Chondrocyte (in vitro differentiated cells): Measurements from ENCODE around the gene PLA2G4E. TPM values are rescaled to one million over a fixed set of nuclear protein-coding genes. Genes with fewer than 3 reads are reported as not detected.

ENCODE experiments used
- DNase-seq: peaks from one replicate; pipeline ENCODE4 v3.0.0; 2021; ENCODE audit warnings: mixed read lengths, low spot score
- H3K27ac Mint-ChIP-seq: one replicate; pipeline ENCODE4 v1.8.0; 2021; ENCODE audit warnings: mild to moderate bottlenecking, moderate library complexity, mixed read lengths; ENCODE audit not compliant: unreplicated experiment
- H3K27me3 Mint-ChIP-seq: 2 replicates; pipeline ENCODE4 v1.8.0; 2021; ENCODE audit warnings: low read depth, mixed read lengths
- H3K36me3 Mint-ChIP-seq: 2 replicates; pipeline ENCODE4 v1.8.0; 2021; ENCODE audit warnings: low read depth, mixed read lengths
- H3K4me1 Mint-ChIP-seq: 2 replicates; pipeline ENCODE4 v1.8.0; 2021; ENCODE audit warnings: low read depth, mild to moderate bottlenecking, mixed read lengths
- H3K4me3 Mint-ChIP-seq: one replicate; pipeline ENCODE4 v1.8.0; 2021; ENCODE audit warnings: mild to moderate bottlenecking, moderate library complexity, mixed read lengths; ENCODE audit not compliant: unreplicated experiment
- H3K9me3 Mint-ChIP-seq: 2 replicates; pipeline ENCODE4 v1.8.0; 2021; ENCODE audit warnings: low read depth, mixed read lengths
- total RNA-seq: library from RNA; stranded (reverse); gene quantifications from 3 replicates; pipeline ENCODE4 v1.2.1, GENCODE V29; 2021
- TF ChIP-seq, protein P1 (sequence below): fragments of 200-600 bp; sonication (generic); IDR thresholded peaks from 2 replicates; pipeline ENCODE4 v1.5.0; 2021; ENCODE audit warnings: antibody characterized with exemption, mild to moderate bottlenecking, moderate library complexity

PLA2G4E gene
- total RNA-seq, 1 donor from 2014 or later: not detected

DNA sequence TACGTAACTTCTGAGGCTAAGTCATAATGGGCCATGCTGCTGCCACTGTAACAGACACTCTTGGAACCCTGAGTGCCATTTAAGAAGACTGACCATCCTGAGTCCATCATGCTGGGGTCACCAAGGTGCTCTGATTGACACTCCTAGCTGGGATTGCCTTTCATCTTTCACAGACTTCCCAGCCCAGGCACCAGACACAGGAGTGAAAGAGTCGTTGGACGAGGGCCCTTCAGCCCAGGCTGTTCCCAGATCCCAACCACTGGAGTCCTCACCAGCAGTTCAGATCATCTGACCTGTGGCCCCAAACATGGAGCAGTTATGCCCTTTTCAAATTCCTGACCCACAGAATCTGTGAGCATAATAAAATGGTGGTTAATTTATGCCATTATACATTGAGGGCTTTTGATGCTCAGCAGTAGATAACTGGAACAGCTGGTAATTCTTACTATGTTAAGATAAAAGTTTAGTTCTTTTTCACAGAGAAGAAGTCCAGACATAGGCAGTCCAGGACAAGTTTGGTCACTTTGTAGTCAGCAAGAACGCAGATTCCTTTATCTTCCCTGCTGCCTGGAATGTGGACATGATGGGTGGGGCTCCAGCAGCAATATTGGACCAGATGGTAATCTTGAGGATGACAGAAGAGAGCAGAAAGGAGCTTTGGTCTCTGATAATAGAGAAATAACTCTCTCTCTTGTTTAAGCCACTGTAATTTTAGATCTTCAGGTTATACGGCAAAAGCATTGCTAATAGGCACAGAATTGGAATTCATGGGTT, 41.2 kb downstream of the PLA2G4E start:
- DNase-seq: no peak
- TF ChIP-seq, protein P1, sequence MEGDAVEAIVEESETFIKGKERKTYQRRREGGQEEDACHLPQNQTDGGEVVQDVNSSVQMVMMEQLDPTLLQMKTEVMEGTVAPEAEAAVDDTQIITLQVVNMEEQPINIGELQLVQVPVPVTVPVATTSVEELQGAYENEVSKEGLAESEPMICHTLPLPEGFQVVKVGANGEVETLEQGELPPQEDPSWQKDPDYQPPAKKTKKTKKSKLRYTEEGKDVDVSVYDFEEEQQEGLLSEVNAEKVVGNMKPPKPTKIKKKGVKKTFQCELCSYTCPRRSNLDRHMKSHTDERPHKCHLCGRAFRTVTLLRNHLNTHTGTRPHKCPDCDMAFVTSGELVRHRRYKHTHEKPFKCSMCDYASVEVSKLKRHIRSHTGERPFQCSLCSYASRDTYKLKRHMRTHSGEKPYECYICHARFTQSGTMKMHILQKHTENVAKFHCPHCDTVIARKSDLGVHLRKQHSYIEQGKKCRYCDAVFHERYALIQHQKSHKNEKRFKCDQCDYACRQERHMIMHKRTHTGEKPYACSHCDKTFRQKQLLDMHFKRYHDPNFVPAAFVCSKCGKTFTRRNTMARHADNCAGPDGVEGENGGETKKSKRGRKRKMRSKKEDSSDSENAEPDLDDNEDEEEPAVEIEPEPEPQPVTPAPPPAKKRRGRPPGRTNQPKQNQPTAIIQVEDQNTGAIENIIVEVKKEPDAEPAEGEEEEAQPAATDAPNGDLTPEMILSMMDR: no peak
- Mint-ChIP-seq H3K9me3 (no peaks in the 10 kb centered on the region), H3K27me3 (peaks cover 4% of the 10 kb centered on the region), H3K4me1 (no peaks in the 10 kb centered on the region), H3K36me3 (no peaks in the 10 kb centered on the region), H3K4me3 (no peak overlapping the region), H3K27ac (no peak overlapping the region)

DNA sequence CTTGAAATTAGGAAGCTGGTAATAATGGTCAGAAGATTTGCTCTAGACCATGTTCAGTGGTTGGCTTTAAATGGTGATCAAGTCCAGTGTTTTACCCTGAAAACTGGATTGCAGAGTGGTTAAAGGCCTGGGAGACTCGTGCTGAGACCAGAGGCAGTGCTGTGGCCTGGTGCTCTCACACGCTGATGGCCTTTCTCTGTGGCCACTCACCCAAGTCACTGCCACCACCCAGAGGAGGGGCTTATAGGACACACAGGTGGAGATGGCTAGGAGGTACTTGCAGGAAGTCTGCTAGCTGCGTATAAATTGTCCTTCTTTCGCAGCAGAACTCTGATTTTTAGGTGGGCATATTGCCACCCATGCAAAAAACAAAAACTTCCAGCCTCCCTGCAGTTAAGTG, 42.3 kb downstream of the PLA2G4E start:
- Mint-ChIP-seq H3K27me3 (peaks cover 4% of the 10 kb centered on the region), H3K36me3 (no peaks in the 10 kb centered on the region), H3K9me3 (no peaks in the 10 kb centered on the region), H3K4me1 (no peaks in the 10 kb centered on the region), H3K4me3 (no peak overlapping the region), H3K27ac (no peak overlapping the region)
- no peak for DNase-seq
- TF ChIP-seq, protein P1: no peak

DNA sequence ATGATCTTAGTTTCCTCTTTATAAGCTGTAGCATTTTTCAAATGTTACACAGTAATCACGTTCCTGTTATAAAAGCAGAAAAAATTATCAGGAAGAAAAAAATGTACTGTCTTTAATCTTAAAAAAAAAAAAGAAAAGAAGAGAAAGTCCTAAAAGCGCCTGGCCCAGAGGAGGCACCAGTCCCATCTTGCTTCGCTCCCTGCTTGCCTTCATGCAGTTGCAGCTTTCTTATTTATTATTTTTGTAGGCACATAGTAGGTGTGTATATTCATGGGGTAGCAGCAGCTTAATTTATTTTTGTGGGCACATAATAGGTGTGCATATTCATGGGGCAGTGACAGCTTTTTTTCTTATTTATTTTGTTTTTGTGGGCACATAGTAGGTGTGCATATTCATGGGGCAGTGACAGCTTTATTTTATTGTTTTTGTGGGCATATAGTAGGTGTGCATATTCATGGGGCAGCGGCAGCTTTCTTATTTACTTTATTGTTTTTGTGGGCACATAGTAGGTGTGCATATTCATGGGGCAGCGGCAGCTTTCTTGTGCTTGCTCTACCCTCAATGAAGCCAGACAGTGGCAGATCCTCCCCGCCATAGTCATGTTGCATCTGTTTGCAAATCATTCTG, 43.0 kb downstream of the PLA2G4E start:
- peaks cover 4% of the 10 kb centered on the region for H3K4me1 Mint-ChIP-seq
- no peak for DNase-seq
- TF ChIP-seq, protein P1: no peak
- no peaks in the 10 kb centered on the region for H3K36me3 Mint-ChIP-seq
- H3K27ac Mint-ChIP-seq: no peak overlapping the region
- peaks cover 4% of the 10 kb centered on the region for H3K27me3 Mint-ChIP-seq
- no peak overlapping the region for H3K4me3 Mint-ChIP-seq
- H3K9me3 Mint-ChIP-seq: no peaks in the 10 kb centered on the region

DNA sequence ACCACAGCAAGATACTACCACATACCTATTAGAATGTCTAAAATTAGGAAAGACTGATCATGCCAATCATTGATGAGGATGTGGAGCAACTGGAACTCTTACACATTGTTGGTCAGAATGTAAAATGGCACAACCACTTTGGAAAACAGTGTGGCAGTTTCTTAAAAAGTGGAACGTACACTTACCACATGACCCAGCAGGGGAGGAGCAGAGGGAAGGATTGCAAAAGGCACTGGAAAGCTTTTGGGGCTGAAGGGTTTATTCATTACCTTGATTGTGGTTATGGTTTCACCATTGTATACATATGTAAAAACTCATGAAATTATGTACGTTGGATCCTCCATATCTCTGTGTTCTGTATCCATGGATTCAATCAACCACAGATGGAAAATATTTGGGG, 45.2 kb downstream of the PLA2G4E start:
- Mint-ChIP-seq H3K27ac (no peak overlapping the region), H3K4me3 (no peak overlapping the region), H3K27me3 (peaks cover 4% of the 10 kb centered on the region), H3K9me3 (no peaks in the 10 kb centered on the region), H3K36me3 (no peaks in the 10 kb centered on the region), H3K4me1 (peaks cover 15% of the 10 kb centered on the region)
- TF ChIP-seq, protein P1: no peak
- no peak for DNase-seq

DNA sequence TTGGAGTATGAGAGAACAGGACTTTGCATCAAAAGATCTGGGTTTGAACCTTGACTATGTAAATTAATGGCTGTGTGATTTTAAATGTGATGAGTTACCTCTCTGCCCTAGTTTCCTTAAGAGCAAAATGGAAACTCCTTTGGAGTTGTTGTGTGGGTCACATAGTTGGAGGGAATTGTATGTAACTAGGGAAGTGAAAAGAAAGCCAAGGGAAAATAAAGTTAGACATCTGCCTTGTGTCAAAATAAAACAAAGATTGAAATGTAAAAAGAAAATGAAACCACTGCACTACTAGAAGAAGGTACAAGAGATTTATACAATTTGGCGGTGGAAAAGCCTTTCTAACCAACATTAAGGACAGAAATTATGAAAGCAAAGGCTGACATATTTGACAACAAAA, 46.8 kb downstream of the PLA2G4E start:
- TF ChIP-seq, protein P1: no peak
- H3K9me3 Mint-ChIP-seq: no peaks in the 10 kb centered on the region
- no peaks in the 10 kb centered on the region for H3K36me3 Mint-ChIP-seq
- no peak overlapping the region for H3K4me3 Mint-ChIP-seq
- no peak overlapping the region for H3K27ac Mint-ChIP-seq
- H3K27me3 Mint-ChIP-seq: peaks cover 4% of the 10 kb centered on the region
- no peak for DNase-seq
- peaks cover 28% of the 10 kb centered on the region for H3K4me1 Mint-ChIP-seq
